Measurements from ENCODE around the gene MKRN1. TPM values are rescaled to one million over a fixed set of nuclear protein-coding genes. Genes with fewer than 3 reads are reported as not detected.
"Not testable (repeated sequence)": the region's sequence is repeated elsewhere in the genome, so short reads cannot be mapped to it uniquely, and the experiment has no call there.

MKRN1 gene
- polyA plus RNA-seq, 2 donors, result 35.5 to 38.1 TPM

GRCh38 chr7:140458916-140459315, 20.4 kb downstream of the MKRN1 start:
- no peaks in the 10 kb centered on the region for H3K27me3 ChIP-seq (ENCODE audit: control insufficient read depth in 1 of 2, insufficient read depth in 2 of 2, low read length in 2 of 2)
- WGBS, 2 donors, result 88 to 91% methylated on average over 8 of the region's 8 CpGs
- peaks cover 0 to 2% of the 10 kb centered on the region in 2 donors for H3K4me1 ChIP-seq (ENCODE audit: control insufficient read depth in 2 of 2, insufficient read depth in 2 of 2, low read length in 1 of 2)
- H3K9me3 ChIP-seq (ENCODE audit: control insufficient read depth in 2 of 2, insufficient read depth in 1 of 2, low read depth in 1 of 2, low read length in 1 of 2), result no peaks in the 10 kb centered on the region
- no peak overlapping the region for H3K4me3 ChIP-seq (ENCODE audit: low read depth in 1 of 2, low read length in 2 of 2)
- peaks cover 9 to 22% of the 10 kb centered on the region in 2 donors for H3K36me3 ChIP-seq (ENCODE audit: control insufficient read depth in 2 of 2, insufficient read depth in 2 of 2, low read length in 1 of 2)
- no peak overlapping the region for H3K27ac ChIP-seq (ENCODE audit: low read depth in 2 of 2, low read length in 1 of 2)

GRCh38 chr7:140458201-140458600, 21.1 kb downstream of the MKRN1 start:
- H3K9me3 ChIP-seq (ENCODE audit: control insufficient read depth in 2 of 2, insufficient read depth in 1 of 2, low read depth in 1 of 2, low read length in 1 of 2), result no peaks in the 10 kb centered on the region
- peaks cover 9 to 21% of the 10 kb centered on the region in 2 donors for H3K36me3 ChIP-seq (ENCODE audit: control insufficient read depth in 2 of 2, insufficient read depth in 2 of 2, low read length in 1 of 2)
- H3K27me3 ChIP-seq (ENCODE audit: control insufficient read depth in 1 of 2, insufficient read depth in 2 of 2, low read length in 2 of 2), result no peaks in the 10 kb centered on the region
- peaks cover 0 to 2% of the 10 kb centered on the region in 2 donors for H3K4me1 ChIP-seq (ENCODE audit: control insufficient read depth in 2 of 2, insufficient read depth in 2 of 2, low read length in 1 of 2)
- H3K4me3 ChIP-seq (ENCODE audit: low read depth in 1 of 2, low read length in 2 of 2), result no peak overlapping the region
- WGBS, 2 donors, result 86 to 89% methylated on average over 3 of the region's 3 CpGs
- no peak overlapping the region for H3K27ac ChIP-seq (ENCODE audit: low read depth in 2 of 2, low read length in 1 of 2)

- H3K36me3 ChIP-seq (ENCODE audit: control insufficient read depth in 2 of 2, insufficient read depth in 2 of 2, low read length in 1 of 2), result peaks cover 9 to 22% of the 10 kb centered on the region in 2 donors
- H3K27ac ChIP-seq (ENCODE audit: low read depth in 2 of 2, low read length in 1 of 2), result no peak overlapping the region
- no peaks in the 10 kb centered on the region for H3K9me3 ChIP-seq (ENCODE audit: control insufficient read depth in 2 of 2, insufficient read depth in 1 of 2, low read depth in 1 of 2, low read length in 1 of 2)
- no peak overlapping the region for H3K4me3 ChIP-seq (ENCODE audit: low read depth in 1 of 2, low read length in 2 of 2)
- no peaks in the 10 kb centered on the region for H3K27me3 ChIP-seq (ENCODE audit: control insufficient read depth in 1 of 2, insufficient read depth in 2 of 2, low read length in 2 of 2)
- 80 to 91% methylated on average over 9 of the region's 9 CpGs for WGBS, 2 donors
- H3K4me1 ChIP-seq (ENCODE audit: control insufficient read depth in 2 of 2, insufficient read depth in 2 of 2, low read length in 1 of 2), result peaks cover 0 to 2% of the 10 kb centered on the region in 2 donors
Measured at GRCh38 chr7:140456551-140457051, 22.7 kb downstream of the MKRN1 start.

GRCh38 chr7:140455743-140456142, 23.6 kb downstream of the MKRN1 start:
- Histone ChIP-seq H3K36me3 (ENCODE audit: control insufficient read depth in 2 of 2, insufficient read depth in 2 of 2, low read length in 1 of 2) (peaks cover 9 to 22% of the 10 kb centered on the region in 2 donors), H3K4me3 (ENCODE audit: low read depth in 1 of 2, low read length in 2 of 2) (no peak overlapping the region), H3K27ac (ENCODE audit: low read depth in 2 of 2, low read length in 1 of 2) (no peak overlapping the region), H3K4me1 (ENCODE audit: control insufficient read depth in 2 of 2, insufficient read depth in 2 of 2, low read length in 1 of 2) (peaks cover 0 to 2% of the 10 kb centered on the region in 2 donors), H3K9me3 (ENCODE audit: control insufficient read depth in 2 of 2, insufficient read depth in 1 of 2, low read depth in 1 of 2, low read length in 1 of 2) (no peaks in the 10 kb centered on the region), H3K27me3 (ENCODE audit: control insufficient read depth in 1 of 2, insufficient read depth in 2 of 2, low read length in 2 of 2) (no peaks in the 10 kb centered on the region)
- WGBS, 2 donors, result 75 to 78% methylated on average over 4 of the region's 4 CpGs

GRCh38 chr7:140454657-140455015, 24.7 kb downstream of the MKRN1 start:
- H3K4me3 ChIP-seq (ENCODE audit: low read depth in 1 of 2, low read length in 2 of 2), result no peak overlapping the region
- H3K36me3 ChIP-seq (ENCODE audit: control insufficient read depth in 2 of 2, insufficient read depth in 2 of 2, low read length in 1 of 2), result peaks cover 9 to 22% of the 10 kb centered on the region in 2 donors
- WGBS, 2 donors, result 72 to 79% methylated on average over 8 of the region's 8 CpGs
- H3K4me1 ChIP-seq (ENCODE audit: control insufficient read depth in 2 of 2, insufficient read depth in 2 of 2, low read length in 1 of 2), result peaks cover 0 to 2% of the 10 kb centered on the region in 2 donors
- H3K27ac ChIP-seq (ENCODE audit: low read depth in 2 of 2, low read length in 1 of 2), result no peak overlapping the region
- H3K9me3 ChIP-seq (ENCODE audit: control insufficient read depth in 2 of 2, insufficient read depth in 1 of 2, low read depth in 1 of 2, low read length in 1 of 2), result no peaks in the 10 kb centered on the region
- no peaks in the 10 kb centered on the region for H3K27me3 ChIP-seq (ENCODE audit: control insufficient read depth in 1 of 2, insufficient read depth in 2 of 2, low read length in 2 of 2)

DNA sequence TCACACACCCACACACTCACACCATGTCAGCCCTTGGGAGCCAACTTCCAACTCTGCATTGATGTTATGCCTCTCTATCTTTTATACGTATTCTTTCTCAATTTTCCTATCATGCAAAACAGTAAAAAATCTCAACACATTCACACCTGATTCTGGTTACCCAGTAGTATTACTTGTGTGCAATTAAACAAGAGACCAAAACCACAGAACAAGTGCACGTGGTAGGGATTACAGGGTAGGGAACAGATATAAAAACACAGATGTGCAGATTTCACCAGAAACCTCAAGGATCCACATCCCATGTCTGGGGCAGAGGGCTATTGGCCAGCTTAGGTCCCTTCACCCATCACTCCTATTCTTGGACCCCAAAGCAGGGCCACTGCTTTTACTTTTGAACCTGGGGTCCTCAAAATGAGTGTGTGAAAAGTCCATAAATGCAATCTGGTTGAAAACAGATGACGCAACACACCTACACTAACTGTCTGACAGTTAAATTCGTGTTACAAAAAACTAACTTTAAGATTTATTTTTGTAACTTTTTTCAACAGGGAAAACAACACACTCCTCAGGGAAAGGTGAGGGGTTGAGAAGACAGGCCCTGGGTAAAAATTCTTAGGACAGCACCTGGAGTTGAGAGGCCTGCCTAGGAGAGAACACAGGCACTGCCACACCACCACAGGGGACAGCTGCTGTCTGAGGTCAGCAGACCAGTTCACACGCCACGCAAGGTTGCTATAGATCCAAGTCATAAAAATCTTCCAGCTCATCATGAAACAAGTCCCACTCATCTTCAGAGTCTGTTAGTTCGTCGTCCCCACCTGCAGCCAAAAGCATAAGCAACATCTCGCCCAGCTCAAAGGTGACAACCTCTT, 25.3 kb downstream of the MKRN1 start:
- not testable (repeated sequence) for H3K4me3 ChIP-seq (ENCODE audit: low read depth in 1 of 2, low read length in 2 of 2); H3K4me1 ChIP-seq (ENCODE audit: control insufficient read depth in 2 of 2, insufficient read depth in 2 of 2, low read length in 1 of 2); H3K9me3 ChIP-seq (ENCODE audit: control insufficient read depth in 2 of 2, insufficient read depth in 1 of 2, low read depth in 1 of 2, low read length in 1 of 2); H3K27me3 ChIP-seq (ENCODE audit: control insufficient read depth in 1 of 2, insufficient read depth in 2 of 2, low read length in 2 of 2); H3K27ac ChIP-seq (ENCODE audit: low read depth in 2 of 2, low read length in 1 of 2)
- peaks cover 9 to 21% of the 10 kb centered on the region in 2 donors for H3K36me3 ChIP-seq (ENCODE audit: control insufficient read depth in 2 of 2, insufficient read depth in 2 of 2, low read length in 1 of 2)
- 76 to 90% methylated on average over 9 of the region's 9 CpGs for WGBS, 2 donors

DNA sequence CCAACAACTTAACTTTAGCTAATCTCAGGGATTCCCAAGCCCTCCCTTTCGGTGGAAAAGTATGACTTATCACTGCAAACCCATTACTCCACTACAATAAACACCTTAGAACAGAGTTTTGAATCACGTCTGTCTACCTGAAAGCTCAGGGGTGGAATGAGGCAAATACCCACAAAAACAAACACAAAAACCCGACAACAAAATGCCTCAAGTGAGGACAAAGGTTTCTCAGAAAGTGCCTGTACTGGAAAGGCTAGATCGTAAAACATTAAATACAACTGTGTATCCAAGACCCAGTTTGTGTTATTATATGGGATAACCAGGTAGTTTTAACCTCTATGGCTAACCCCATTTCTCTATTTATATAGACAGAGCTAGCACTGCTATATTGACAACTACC, 26.0 kb downstream of the MKRN1 start:
- H3K36me3 ChIP-seq (ENCODE audit: control insufficient read depth in 2 of 2, insufficient read depth in 2 of 2, low read length in 1 of 2), result peaks cover 9 to 19% of the 10 kb centered on the region in 2 donors
- H3K27ac ChIP-seq (ENCODE audit: low read depth in 2 of 2, low read length in 1 of 2), result no peak overlapping the region
- no peaks in the 10 kb centered on the region for H3K9me3 ChIP-seq (ENCODE audit: control insufficient read depth in 2 of 2, insufficient read depth in 1 of 2, low read depth in 1 of 2, low read length in 1 of 2)
- H3K4me1 ChIP-seq (ENCODE audit: control insufficient read depth in 2 of 2, insufficient read depth in 2 of 2, low read length in 1 of 2), result peaks cover 0 to 2% of the 10 kb centered on the region in 2 donors
- 81 to 92% methylated on average over 4 of the region's 4 CpGs for WGBS, 2 donors
- no peaks in the 10 kb centered on the region for H3K27me3 ChIP-seq (ENCODE audit: control insufficient read depth in 1 of 2, insufficient read depth in 2 of 2, low read length in 2 of 2)
- H3K4me3 ChIP-seq (ENCODE audit: low read depth in 1 of 2, low read length in 2 of 2), result no peak overlapping the region

DNA sequence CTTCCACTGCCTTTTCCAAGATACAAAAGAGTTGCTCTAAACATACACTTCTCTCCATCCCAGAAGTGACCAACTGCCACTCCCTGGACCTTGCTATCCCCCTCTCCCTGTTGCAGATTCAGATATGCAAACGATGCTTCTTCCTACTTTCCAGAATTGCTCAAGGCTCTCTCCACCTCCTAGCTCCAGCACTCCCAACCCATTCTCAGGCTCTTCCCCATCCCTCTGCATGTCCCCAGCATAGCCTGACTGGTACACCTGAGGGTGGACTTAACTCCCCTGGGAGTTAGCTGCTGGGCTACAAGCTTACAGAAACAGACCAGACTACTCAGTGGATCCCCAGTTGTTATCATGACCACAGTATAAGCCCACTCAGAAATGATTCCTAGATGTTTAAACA, 27.6 kb downstream of the MKRN1 start:
- Histone ChIP-seq H3K36me3 (ENCODE audit: control insufficient read depth in 2 of 2, insufficient read depth in 2 of 2, low read length in 1 of 2) (peaks cover 9 to 16% of the 10 kb centered on the region in 2 donors), H3K9me3 (ENCODE audit: control insufficient read depth in 2 of 2, insufficient read depth in 1 of 2, low read depth in 1 of 2, low read length in 1 of 2) (no peaks in the 10 kb centered on the region), H3K4me1 (ENCODE audit: control insufficient read depth in 2 of 2, insufficient read depth in 2 of 2, low read length in 1 of 2) (peaks cover 0 to 2% of the 10 kb centered on the region in 2 donors), H3K27me3 (ENCODE audit: control insufficient read depth in 1 of 2, insufficient read depth in 2 of 2, low read length in 2 of 2) (no peaks in the 10 kb centered on the region), H3K4me3 (ENCODE audit: low read depth in 1 of 2, low read length in 2 of 2) (no peak overlapping the region), H3K27ac (ENCODE audit: low read depth in 2 of 2, low read length in 1 of 2) (no peak overlapping the region)
- WGBS, 2 donors, result 66 to 67% methylated on average over 1 of the region's 1 CpG

- Histone ChIP-seq H3K9me3 (ENCODE audit: control insufficient read depth in 2 of 2, insufficient read depth in 1 of 2, low read depth in 1 of 2, low read length in 1 of 2) (no peaks in the 10 kb centered on the region), H3K36me3 (ENCODE audit: control insufficient read depth in 2 of 2, insufficient read depth in 2 of 2, low read length in 1 of 2) (peaks cover 0 to 3% of the 10 kb centered on the region in 2 donors), H3K27me3 (ENCODE audit: control insufficient read depth in 1 of 2, insufficient read depth in 2 of 2, low read length in 2 of 2) (no peaks in the 10 kb centered on the region), H3K27ac (ENCODE audit: low read depth in 2 of 2, low read length in 1 of 2) (no peak overlapping the region), H3K4me3 (ENCODE audit: low read depth in 1 of 2, low read length in 2 of 2) (no peak overlapping the region), H3K4me1 (ENCODE audit: control insufficient read depth in 2 of 2, insufficient read depth in 2 of 2, low read length in 1 of 2) (no peaks in the 10 kb centered on the region)
- WGBS, 2 donors, result 83 to 88% methylated on average over 4 of the region's 4 CpGs
Measured at GRCh38 chr7:140448781-140449480, 30.4 kb downstream of the MKRN1 start.
